ENCODE data around the gene CHST6. TPM values are rescaled to one million over a fixed set of nuclear protein-coding genes. Genes with fewer than 3 reads are reported as not detected.

The CHST6 gene
- total and polyA plus RNA-seq, 9 of the 15 experiments (the other 6 are each of a cell fraction or from before 2014, with no cell fraction given) = 0.01 to 0.05 (median 0.02) TPM; not detected in 6

DNA sequence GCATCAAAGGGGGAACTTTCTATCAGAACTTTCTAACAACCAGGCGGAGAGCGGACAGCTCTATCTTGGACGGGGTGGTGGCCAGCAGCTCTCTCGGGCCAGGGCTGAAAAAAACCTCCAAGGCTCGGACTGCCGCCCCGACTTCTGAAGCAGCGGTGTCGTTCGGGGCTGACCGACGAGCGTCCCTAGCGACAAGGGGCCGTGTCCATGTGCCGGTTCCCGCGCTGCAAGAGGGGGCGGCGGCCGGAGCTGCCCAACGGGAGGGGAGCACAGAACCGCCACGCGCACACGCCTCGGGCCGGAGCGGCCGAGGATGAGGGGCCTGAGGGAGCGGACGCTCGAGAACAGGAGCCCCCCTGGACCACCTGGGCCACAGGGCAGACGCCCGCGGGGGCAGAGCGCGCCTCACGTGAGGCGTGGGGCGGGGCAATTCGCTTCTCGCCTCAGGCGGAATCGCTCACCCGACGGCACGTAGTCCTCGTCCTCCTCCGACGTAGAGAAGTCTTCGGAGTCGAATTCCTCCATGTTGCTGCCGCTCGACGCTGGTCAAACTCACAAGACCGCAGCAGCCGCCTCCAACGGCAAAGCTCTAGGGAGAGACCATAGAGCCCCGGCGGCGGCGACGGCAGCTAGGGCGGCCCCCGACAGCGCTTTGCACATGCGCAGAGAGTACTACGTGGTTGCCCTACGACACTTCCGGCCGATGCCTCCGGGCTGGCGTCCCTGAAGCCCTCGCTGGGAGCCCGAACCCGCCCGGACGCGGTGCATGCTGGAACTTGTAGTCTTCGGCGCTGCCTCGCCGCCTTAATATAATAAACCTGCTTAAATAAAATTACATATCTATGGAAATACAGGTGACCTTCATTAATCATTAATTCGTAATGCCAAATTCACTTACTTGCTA is 62.2 kb downstream of the CHST6 start, which contains the start of gene CFDP1 (continued):
- TF ChIP-seq RBM25 (IDR thresholded peaks at IDR 0.05; ENCODE audit: low read depth, low read length, severe bottlenecking) = no peak
- no peak for TF ChIP-seq FOXK1 (CRISPR knock-in tag; IDR thresholded peaks at IDR 0.05; ENCODE audit: borderline replicate concordance)
- TF ChIP-seq ZFP30 (CRISPR knock-in tag; IDR thresholded peaks at IDR 0.05; ENCODE audit: borderline replicate concordance) = no peak
- TF ChIP-seq, protein P1, sequence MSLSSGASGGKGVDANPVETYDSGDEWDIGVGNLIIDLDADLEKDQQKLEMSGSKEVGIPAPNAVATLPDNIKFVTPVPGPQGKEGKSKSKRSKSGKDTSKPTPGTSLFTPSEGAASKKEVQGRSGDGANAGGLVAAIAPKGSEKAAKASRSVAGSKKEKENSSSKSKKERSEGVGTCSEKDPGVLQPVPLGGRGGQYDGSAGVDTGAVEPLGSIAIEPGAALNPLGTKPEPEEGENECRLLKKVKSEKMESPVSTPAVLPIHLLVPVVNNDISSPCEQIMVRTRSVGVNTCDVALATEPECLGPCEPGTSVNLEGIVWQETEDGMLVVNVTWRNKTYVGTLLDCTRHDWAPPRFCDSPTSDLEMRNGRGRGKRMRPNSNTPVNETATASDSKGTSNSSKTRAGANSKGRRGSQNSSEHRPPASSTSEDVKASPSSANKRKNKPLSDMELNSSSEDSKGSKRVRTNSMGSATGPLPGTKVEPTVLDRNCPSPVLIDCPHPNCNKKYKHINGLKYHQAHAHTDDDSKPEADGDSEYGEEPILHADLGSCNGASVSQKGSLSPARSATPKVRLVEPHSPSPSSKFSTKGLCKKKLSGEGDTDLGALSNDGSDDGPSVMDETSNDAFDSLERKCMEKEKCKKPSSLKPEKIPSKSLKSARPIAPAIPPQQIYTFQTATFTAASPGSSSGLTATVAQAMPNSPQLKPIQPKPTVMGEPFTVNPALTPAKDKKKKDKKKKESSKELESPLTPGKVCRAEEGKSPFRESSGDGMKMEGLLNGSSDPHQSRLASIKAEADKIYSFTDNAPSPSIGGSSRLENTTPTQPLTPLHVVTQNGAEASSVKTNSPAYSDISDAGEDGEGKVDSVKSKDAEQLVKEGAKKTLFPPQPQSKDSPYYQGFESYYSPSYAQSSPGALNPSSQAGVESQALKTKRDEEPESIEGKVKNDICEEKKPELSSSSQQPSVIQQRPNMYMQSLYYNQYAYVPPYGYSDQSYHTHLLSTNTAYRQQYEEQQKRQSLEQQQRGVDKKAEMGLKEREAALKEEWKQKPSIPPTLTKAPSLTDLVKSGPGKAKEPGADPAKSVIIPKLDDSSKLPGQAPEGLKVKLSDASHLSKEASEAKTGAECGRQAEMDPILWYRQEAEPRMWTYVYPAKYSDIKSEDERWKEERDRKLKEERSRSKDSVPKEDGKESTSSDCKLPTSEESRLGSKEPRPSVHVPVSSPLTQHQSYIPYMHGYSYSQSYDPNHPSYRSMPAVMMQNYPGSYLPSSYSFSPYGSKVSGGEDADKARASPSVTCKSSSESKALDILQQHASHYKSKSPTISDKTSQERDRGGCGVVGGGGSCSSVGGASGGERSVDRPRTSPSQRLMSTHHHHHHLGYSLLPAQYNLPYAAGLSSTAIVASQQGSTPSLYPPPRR (CRISPR knock-in tag; IDR thresholded peaks at IDR 0.05; ENCODE audit: borderline replicate concordance) = no peak
- TF ChIP-seq, protein P2, sequence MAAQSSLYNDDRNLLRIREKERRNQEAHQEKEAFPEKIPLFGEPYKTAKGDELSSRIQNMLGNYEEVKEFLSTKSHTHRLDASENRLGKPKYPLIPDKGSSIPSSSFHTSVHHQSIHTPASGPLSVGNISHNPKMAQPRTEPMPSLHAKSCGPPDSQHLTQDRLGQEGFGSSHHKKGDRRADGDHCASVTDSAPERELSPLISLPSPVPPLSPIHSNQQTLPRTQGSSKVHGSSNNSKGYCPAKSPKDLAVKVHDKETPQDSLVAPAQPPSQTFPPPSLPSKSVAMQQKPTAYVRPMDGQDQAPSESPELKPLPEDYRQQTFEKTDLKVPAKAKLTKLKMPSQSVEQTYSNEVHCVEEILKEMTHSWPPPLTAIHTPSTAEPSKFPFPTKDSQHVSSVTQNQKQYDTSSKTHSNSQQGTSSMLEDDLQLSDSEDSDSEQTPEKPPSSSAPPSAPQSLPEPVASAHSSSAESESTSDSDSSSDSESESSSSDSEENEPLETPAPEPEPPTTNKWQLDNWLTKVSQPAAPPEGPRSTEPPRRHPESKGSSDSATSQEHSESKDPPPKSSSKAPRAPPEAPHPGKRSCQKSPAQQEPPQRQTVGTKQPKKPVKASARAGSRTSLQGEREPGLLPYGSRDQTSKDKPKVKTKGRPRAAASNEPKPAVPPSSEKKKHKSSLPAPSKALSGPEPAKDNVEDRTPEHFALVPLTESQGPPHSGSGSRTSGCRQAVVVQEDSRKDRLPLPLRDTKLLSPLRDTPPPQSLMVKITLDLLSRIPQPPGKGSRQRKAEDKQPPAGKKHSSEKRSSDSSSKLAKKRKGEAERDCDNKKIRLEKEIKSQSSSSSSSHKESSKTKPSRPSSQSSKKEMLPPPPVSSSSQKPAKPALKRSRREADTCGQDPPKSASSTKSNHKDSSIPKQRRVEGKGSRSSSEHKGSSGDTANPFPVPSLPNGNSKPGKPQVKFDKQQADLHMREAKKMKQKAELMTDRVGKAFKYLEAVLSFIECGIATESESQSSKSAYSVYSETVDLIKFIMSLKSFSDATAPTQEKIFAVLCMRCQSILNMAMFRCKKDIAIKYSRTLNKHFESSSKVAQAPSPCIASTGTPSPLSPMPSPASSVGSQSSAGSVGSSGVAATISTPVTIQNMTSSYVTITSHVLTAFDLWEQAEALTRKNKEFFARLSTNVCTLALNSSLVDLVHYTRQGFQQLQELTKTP (IDR thresholded peaks at IDR 0.05; ENCODE audit: low read depth in 1 of 2, partially characterized antibody in 2 of 2) = peak in 1 of 2 experiments; percentile 84
- TF ChIP-seq KLF13 (tag; IDR thresholded peaks at IDR 0.05; ENCODE audit: borderline replicate concordance, low read depth) = peak; percentile 91
- TF ChIP-seq ZEB2 (IDR thresholded peaks at IDR 0.05) = no peak
- TF ChIP-seq ZNF347 (CRISPR knock-in tag; IDR thresholded peaks at IDR 0.05; ENCODE audit: low read depth) = no peak
- TF ChIP-seq SMARCB1 (IDR thresholded peaks at IDR 0.05; ENCODE audit: insufficient read length, low read depth) = no peak
- TF ChIP-seq TOE1 (IDR thresholded peaks at IDR 0.05; ENCODE audit: borderline replicate concordance) = peak; percentile 92
- TF ChIP-seq TOE1 (CRISPR knock-in tag; IDR thresholded peaks at IDR 0.05; ENCODE audit: borderline replicate concordance, low read depth) = no peak
- TF ChIP-seq CREB1 (IDR thresholded peaks at IDR 0.05) = peak; percentile 72
- peak; percentile 69 for TF ChIP-seq CREB1 (CRISPR knock-in tag; IDR thresholded peaks at IDR 0.05)
- peak in 1 of 2 experiments; percentile 17; a peak in 1 of 4 replicates for TF ChIP-seq RCOR1 (IDR thresholded peaks at IDR 0.05; ENCODE audit: borderline replicate concordance in 1 of 2, low read depth in 2 of 2, low read length in 2 of 2)
- TF ChIP-seq ZNF766 (CRISPR knock-in tag; conservative IDR thresholded peaks at IDR 0.05) = no peak
- no peak for TF ChIP-seq HDAC8 (tag; IDR thresholded peaks at IDR 0.05)
- TF ChIP-seq MAFG (tag; conservative IDR thresholded peaks at IDR 0.05) = no peak

Measured in K562 (cell line).